Calu3 (cell line): Measurements from ENCODE around the gene CELF5. TPM values are rescaled to one million over a fixed set of nuclear protein-coding genes. Genes with fewer than 3 reads are reported as not detected.

Experiments
- BruUV-seq: library from RNA; stranded (reverse); fragments of 400-500 nt; replicated peaks from 2 replicates; lab custom pipeline; 2021; lab: Mats Ljungman, UMichigan
- CTCF ChIA-PET: fragments of 300-600 bp; sonication (Branson Sonifier 250); formaldehyde crosslinking; loops from one replicate; lab custom pipeline; 2022; ENCODE audit warnings: antibody characterized with exemption; lab: Charles Lee
- DNase-seq: peaks from one replicate; pipeline ENCODE4 v3.0.0; 2022
- H3K27ac Mint-ChIP-seq: one replicate; pipeline ENCODE4 v1.8.0; 2022; ENCODE audit warnings: mixed read lengths; ENCODE audit not compliant: unreplicated experiment
- H3K27me3 Mint-ChIP-seq: one replicate; pipeline ENCODE4 v1.8.0; 2022; ENCODE audit warnings: mixed read lengths; ENCODE audit not compliant: unreplicated experiment
- H3K36me3 Mint-ChIP-seq: one replicate; pipeline ENCODE4 v1.8.0; 2022; ENCODE audit warnings: mild to moderate bottlenecking, moderate library complexity, mixed read lengths; ENCODE audit not compliant: insufficient read depth, unreplicated experiment
- H3K4me1 Mint-ChIP-seq: one replicate; pipeline ENCODE4 v1.8.0; 2022; ENCODE audit warnings: mild to moderate bottlenecking, low read depth, mixed read lengths; ENCODE audit not compliant: unreplicated experiment
- H3K4me3 Mint-ChIP-seq: one replicate; pipeline ENCODE4 v1.8.0; 2022; ENCODE audit warnings: mild to moderate bottlenecking, low read depth, moderate library complexity, mixed read lengths; ENCODE audit not compliant: unreplicated experiment
- H3K9me3 Mint-ChIP-seq: one replicate; pipeline ENCODE4 v1.8.0; 2022; ENCODE audit warnings: low read depth, mixed read lengths; ENCODE audit not compliant: unreplicated experiment
- intact Hi-C: fragments of 100-400 bp; cut with micrococcal nuclease; formaldehyde crosslinking; loops from one replicate; pipeline ENCODE4 v1.10.0; 2022; ENCODE audit not compliant: unreplicated experiment
- total RNA-seq: library from RNA; stranded (reverse); gene quantifications from 2 replicates; pipeline ENCODE4 v1.2.3, GENCODE V29; 2022
- TF ChIP-seq, protein P1 (sequence below): fragments of 200-600 bp; IDR thresholded peaks from one replicate; pipeline ENCODE4 v1.8.0; 2022; ENCODE audit warnings: antibody characterized with exemption; ENCODE audit not compliant: unreplicated experiment

Gene CELF5
- total RNA-seq, 1 experiment from 2014 or later, result 0.40 TPM

DNA sequence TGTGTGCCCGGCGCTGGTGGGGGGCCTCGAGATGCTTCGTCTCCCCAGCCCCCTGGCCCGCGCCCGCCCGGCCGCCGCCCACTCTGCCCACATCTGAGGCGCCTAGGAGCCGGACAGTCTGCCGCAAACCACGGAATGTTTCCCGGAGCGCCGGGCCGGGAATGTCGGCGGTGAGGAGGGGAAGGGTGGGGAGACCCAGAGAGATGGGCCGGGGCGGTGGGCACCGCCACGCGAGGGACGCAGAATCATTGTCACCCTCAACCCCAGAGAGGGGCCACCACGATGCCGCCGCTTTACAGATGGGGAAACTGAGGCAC is 95.9 kb downstream of the CELF5 start:
- H3K4me3 Mint-ChIP-seq, result no peak overlapping the region
- peaks cover 8% of the 10 kb centered on the region for H3K4me1 Mint-ChIP-seq
- CTCF ChIA-PET, result no interaction called here
- no peak for DNase-seq
- intact Hi-C loops, result no loop called here
- TF ChIP-seq, protein P1, sequence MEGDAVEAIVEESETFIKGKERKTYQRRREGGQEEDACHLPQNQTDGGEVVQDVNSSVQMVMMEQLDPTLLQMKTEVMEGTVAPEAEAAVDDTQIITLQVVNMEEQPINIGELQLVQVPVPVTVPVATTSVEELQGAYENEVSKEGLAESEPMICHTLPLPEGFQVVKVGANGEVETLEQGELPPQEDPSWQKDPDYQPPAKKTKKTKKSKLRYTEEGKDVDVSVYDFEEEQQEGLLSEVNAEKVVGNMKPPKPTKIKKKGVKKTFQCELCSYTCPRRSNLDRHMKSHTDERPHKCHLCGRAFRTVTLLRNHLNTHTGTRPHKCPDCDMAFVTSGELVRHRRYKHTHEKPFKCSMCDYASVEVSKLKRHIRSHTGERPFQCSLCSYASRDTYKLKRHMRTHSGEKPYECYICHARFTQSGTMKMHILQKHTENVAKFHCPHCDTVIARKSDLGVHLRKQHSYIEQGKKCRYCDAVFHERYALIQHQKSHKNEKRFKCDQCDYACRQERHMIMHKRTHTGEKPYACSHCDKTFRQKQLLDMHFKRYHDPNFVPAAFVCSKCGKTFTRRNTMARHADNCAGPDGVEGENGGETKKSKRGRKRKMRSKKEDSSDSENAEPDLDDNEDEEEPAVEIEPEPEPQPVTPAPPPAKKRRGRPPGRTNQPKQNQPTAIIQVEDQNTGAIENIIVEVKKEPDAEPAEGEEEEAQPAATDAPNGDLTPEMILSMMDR, result no peak
- peaks cover 5% of the 10 kb centered on the region for H3K9me3 Mint-ChIP-seq
- no peak overlapping the region for H3K27ac Mint-ChIP-seq
- H3K36me3 Mint-ChIP-seq, result peaks cover 3% of the 10 kb centered on the region
- BruUV-seq, result no TSS peak
- H3K27me3 Mint-ChIP-seq, result peaks cover 58% of the 10 kb centered on the region

DNA sequence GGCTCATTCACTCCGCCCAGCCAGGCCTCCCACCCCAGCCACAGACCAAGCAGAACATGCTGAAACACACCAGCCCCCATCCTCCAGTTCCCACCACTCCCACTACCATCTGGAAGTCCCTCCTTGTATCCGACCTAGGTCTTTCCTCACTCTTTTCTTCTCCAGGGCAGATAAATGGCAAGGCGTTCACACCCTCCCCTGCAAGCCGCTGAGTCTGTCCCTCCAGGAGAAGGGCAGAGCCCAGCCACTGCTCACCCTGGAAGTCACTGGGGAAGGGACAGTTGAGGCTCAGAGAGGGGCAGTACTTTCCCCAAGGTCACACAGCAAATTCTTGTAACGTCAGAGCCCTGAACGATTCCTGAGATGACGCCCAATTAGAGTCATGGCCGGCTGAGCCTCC is 96.4 kb downstream of the CELF5 start:
- no TSS peak for BruUV-seq
- intact Hi-C loops, result no loop called here
- peaks cover 55% of the 10 kb centered on the region for H3K27me3 Mint-ChIP-seq
- H3K27ac Mint-ChIP-seq, result no peak overlapping the region
- peaks cover 3% of the 10 kb centered on the region for H3K36me3 Mint-ChIP-seq
- H3K4me1 Mint-ChIP-seq, result peaks cover 8% of the 10 kb centered on the region
- no peak overlapping the region for H3K4me3 Mint-ChIP-seq
- DNase-seq, result no peak
- TF ChIP-seq, protein P1, result no peak
- CTCF ChIA-PET, result no interaction called here
- H3K9me3 Mint-ChIP-seq, result peaks cover 5% of the 10 kb centered on the region

- Mint-ChIP-seq H3K4me3 (no peak overlapping the region), H3K27ac (no peak overlapping the region), H3K4me1 (peaks cover 8% of the 10 kb centered on the region), H3K27me3 (peaks cover 46% of the 10 kb centered on the region), H3K36me3 (peaks cover 3% of the 10 kb centered on the region), H3K9me3 (peaks cover 5% of the 10 kb centered on the region)
- no peak for DNase-seq
- CTCF ChIA-PET, result no interaction called here
- BruUV-seq, result no TSS peak
- TF ChIP-seq, protein P1, result no peak
- intact Hi-C loops, result no loop called here
These were observed 97.2 kb downstream of the CELF5 start for GRCh38 chr19:3321696-3322095.

DNA sequence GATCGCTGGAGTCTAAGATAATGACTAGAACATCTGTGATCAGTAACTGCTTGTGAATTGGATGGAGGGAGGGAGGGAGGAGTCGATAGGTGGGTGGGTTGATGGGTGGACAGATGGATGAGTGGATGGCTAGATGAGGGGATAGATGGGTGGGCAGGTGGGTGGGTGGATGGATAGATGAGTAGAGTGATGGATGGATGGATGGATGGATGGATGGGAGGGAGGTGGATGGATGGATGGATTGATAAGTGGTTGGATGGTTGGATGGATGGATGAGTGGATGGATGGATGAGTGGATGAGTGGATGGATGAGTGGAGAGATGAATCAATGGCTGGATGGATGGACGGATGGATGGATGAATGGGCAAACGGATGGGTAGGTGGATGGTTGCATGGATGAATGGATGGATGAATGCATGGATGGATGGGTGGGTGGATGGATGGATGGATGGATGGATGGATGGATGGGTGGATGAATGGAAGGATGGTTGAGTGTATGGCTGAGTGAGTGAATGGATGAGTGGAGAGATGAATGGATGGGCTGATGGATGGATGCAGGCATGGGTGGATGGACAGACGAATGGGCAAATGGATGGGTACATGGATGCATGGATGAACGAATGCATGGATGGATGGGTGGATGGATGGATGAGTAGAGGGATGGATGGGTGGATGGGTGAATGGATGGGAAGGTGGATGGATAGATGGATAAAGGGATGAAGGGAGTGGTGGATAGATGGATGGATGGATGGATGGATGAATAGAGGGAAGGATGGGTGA is 97.9 kb downstream of the CELF5 start:
- DNase-seq, result no peak
- peaks cover 5% of the 10 kb centered on the region for H3K9me3 Mint-ChIP-seq
- H3K4me1 Mint-ChIP-seq, result peaks cover 8% of the 10 kb centered on the region
- H3K4me3 Mint-ChIP-seq, result no peak overlapping the region
- H3K36me3 Mint-ChIP-seq, result peaks cover 3% of the 10 kb centered on the region
- intact Hi-C loops, result no loop called here
- no peak overlapping the region for H3K27ac Mint-ChIP-seq
- TF ChIP-seq, protein P1, result no peak
- BruUV-seq, result no TSS peak
- peaks cover 45% of the 10 kb centered on the region for H3K27me3 Mint-ChIP-seq
- CTCF ChIA-PET, result no interaction called here
